Measurements from ENCODE around the gene INTS14. TPM values are rescaled to one million over a fixed set of nuclear protein-coding genes. Genes with fewer than 3 reads are reported as not detected.

The INTS14 gene
- total and polyA plus RNA-seq, 9 of the 15 experiments (the other 6 are each of a cell fraction or from before 2014, with no cell fraction given), result 30.5 to 92.4 (median 46.5) TPM

GRCh38 chr15:65532738-65533051 lies 78.2 kb downstream of the INTS14 start (continued):
- TF ChIP-seq GABPA (tag; conservative IDR thresholded peaks at IDR 0.05; ENCODE audit: low read depth) (no peak), JUND (IDR thresholded peaks at IDR 0.05; ENCODE audit: borderline replicate concordance, low read depth, low read length) (peak; percentile 87), JUND (tag; IDR thresholded peaks at IDR 0.05; ENCODE audit: borderline replicate concordance, low read depth, low read length) (peak; percentile 57; the same call in 1 of the 3 replicates), ATF3 (IDR thresholded peaks at IDR 0.05) (peak; percentile 85), ATF3 (CRISPR knock-in tag; conservative IDR thresholded peaks at IDR 0.05) (no peak)

- Histone ChIP-seq H3K9ac (ENCODE audit: insufficient read depth in 1 of 2, low read depth in 2 of 2, low read length in 2 of 2) (peak within 1 kb of the TSS; percentile 92 to 98), H3K79me2 (ENCODE audit: control insufficient read depth, insufficient read depth, low read length) (peaks cover 57% of the 10 kb centered on the region), H3K9me1 (ENCODE audit: control insufficient read depth, insufficient read depth, low read length) (no peaks in the 10 kb centered on the region), H3K9me3 (replicated peaks; ENCODE audit: control insufficient read depth, insufficient read depth, low read depth, low read length) (no peaks in the 10 kb centered on the region), H2AFZ (ENCODE audit: low read depth, low read length) (peak within 1 kb of the TSS; percentile 100), H3K4me2 (ENCODE audit: insufficient read depth, low read length) (peak within 1 kb of the TSS; percentile 94), H3K36me3 (ENCODE audit: control insufficient read depth, insufficient read depth, low read length) (peaks cover 21% of the 10 kb centered on the region; the same call in 2 of the 3 replicates), H3K4me3 (peak within 1 kb of the TSS; percentile 92), H3K4me1 (replicated peaks in 1 of 2; ENCODE audit: control insufficient read depth in 2 of 2, insufficient read depth in 2 of 2, low read length in 2 of 2) (peaks cover 21 to 29% of the 10 kb centered on the region in 2 experiments; a peak in 4 of 5 replicates), H3K27me3 (ENCODE audit: control insufficient read depth in 2 of 2, insufficient read depth in 2 of 2, low read length in 2 of 2) (no peaks in the 10 kb centered on the region), H3K27ac (ENCODE audit: extremely low read depth, low read depth, low read length) (peak within 1 kb of the TSS; percentile 96), H4K20me1 (replicated peaks; ENCODE audit: control insufficient read depth, insufficient read depth, low read length) (peaks cover 25% of the 10 kb centered on the region)
- ATAC-seq (peak; percentile 93), DNase-seq (ENCODE audit: extremely low read depth in 1 of 4, low spot score in 3 of 4) (peak; percentile 94 to 98 (median 98)), FAIRE-seq (no peak)
- under 1% methylated on average over 77 of the region's 88 CpGs for WGBS (ENCODE audit: insufficient coverage, low coverage, missing lambda C conversion rate)
- intact Hi-C loops (cut with micrococcal nuclease), result no loop called here
- CTCF ChIA-PET (ENCODE audit: low intra/inter-chr PET ratio), result no interaction called here
- POLR2A ChIA-PET, result interaction anchor here (0.6 to 1.9 kb wide), 8 partner anchors 9 to 41 kb away, joined by 3 to 12 read pairs (median 4); no protein-coding TSS in a partner anchor
- BruUV-seq (replicated peaks), result TSS peak; percentile 51
- in situ Hi-C loops (cut with MboI), result no loop called here
- TF ChIP-seq TRIM24 (IDR thresholded peaks at IDR 0.05) (no peak), POLR3G (IDR thresholded peaks at IDR 0.05; ENCODE audit: extremely low read depth, insufficient read length, insufficient replicate concordance) (no peak), NR2C1 (IDR thresholded peaks at IDR 0.05) (no peak), NR2C1 (tag; IDR thresholded peaks at IDR 0.05) (no peak), NEUROD1 (IDR thresholded peaks at IDR 0.05; ENCODE audit: borderline replicate concordance, low read depth, low read length, partially characterized antibody) (peak; percentile 28), NFXL1 (CRISPR knock-in tag; IDR thresholded peaks at IDR 0.05) (no peak), PHB (CRISPR knock-in tag; IDR thresholded peaks at IDR 0.05) (no peak)
Observed at GRCh38 chr15:65530318-65531111, 80.4 kb downstream of the INTS14 start, which contains the start of gene HACD3. Gene HACD3, plus strand, starts transcription at chr15:65530463. Its CDS starts 169 bp downstream, at chr15:65530632.
